Measurements from ENCODE around the gene PPFIA1.
"Not testable (repeated sequence)": the region's sequence is repeated elsewhere in the genome, so short reads cannot be mapped to it uniquely, and the experiment has no call there.

PPFIA1 gene

DNA sequence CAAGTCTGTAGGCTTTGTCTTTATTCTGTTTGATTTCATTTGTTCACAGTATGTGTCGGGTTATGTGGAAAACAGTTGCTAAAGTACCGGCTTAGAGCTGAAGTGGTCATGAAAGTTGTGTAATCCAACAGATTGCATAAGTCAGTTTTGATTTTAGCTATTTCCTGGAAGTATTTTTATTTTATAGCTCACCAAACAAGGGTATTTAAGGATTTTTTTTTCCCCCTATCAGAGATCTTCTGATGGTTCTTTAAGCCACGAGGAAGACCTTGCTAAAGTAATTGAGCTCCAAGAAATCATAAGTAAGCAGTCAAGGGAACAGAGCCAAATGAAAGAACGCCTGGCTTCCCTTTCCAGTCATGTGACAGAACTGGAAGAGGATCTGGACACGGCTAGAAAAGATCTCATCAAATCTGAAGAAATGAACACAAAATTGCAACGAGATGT, 55.9 kb downstream of the PPFIA1 start:
- no peak for DNase-seq

DNA sequence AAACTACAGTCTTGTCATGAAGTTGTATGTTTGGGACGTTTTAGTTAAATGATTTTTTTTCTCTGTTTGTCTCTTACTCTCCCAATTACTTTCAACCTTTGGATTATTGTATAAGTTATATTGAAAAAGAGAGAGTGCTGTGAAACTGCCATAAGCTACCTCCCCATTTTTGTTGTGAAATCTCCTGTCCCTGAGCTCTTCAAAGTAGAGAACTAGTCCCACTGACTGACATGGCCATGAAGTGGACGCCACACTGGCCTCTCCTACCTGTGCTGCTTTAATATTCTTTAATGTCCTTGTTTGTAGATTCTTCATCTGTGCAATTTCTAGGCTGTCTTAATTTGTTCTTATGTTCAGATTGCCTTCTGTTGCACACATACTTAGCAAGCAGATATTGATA, 56.3 kb downstream of the PPFIA1 start:
- no peak for DNase-seq

DNA sequence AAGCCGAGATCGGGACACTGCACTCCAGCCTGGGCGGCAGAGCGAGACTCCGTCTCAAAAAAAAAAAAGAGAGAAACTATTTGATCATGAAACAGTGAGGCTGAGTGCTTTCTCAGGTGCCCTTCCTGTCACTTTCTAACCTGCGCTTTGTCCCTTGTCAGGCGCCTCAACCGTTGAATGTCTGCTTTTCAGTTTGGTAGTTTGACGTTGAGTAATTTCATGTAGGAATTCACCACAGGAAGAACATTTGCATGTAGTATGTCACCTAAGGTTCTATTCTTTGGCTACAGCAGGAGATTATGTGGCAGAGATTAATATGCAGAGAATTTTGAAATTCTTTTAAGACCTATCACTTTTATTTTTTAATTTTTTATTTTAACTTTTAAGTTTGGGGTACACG, 57.2 kb downstream of the PPFIA1 start:
- DNase-seq, result no peak

DNA sequence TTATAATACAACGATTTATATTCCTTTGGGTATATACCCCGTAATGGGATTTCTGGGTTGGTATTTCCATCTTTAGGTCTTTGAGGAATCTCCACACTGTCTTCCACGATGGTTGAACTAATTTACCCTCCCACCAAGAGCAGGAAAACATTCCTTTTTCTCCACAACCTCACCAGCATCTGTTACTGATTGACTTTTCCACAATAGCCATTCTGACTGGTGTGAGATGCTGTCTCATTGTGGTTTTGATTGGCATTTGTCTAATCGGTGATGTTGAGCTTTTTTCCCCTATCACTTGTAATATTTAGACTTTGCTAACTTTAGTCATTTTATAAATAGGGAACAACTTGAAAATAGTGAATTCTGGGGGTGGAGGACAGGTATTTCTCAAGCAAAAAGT, 58.1 kb downstream of the PPFIA1 start:
- no peak for DNase-seq

DNA sequence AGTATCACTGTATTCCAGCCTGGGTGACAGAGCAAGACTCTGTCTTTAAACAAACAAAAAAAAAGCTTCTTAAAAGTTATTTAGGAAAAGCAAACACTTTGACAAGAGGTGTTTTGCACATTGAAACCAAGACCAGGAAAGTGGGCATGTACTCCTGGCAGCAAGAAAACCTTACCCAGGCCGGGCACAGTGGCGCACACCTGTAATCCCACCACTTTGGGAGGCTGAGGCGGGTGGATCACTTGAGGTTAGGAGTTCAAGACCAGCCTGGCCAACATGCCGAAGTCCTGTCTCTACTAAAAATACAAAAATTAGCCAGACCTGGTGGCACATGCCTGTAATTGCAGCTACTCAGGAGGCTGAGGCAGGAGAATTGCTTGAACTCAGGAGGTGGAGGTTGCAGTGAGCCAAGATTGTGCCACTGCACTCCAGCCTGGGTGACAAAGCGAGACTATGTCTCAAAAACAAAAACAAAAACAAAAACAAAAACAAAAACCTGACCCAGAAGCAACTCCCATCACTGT, 60.9 kb downstream of the PPFIA1 start:
- not testable (repeated sequence) for DNase-seq

DNA sequence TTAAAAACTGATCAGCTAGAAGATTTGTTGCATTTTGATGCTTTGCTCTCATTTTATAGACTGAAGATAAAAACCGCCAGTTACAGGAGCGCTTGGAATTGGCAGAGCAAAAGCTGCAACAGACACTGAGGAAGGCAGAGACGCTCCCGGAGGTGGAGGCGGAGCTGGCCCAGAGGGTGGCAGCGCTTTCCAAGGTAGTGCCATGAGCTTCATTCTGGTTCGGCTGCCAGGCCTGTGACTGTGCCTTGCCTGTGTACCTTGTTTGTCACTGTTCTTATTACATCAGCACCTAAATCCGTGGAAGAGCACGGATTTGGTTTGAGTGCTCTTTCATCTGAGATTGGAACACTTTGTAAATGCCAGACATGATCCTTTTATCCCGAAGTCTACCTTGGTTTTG, 61.4 kb downstream of the PPFIA1 start:
- no peak for DNase-seq

DNA sequence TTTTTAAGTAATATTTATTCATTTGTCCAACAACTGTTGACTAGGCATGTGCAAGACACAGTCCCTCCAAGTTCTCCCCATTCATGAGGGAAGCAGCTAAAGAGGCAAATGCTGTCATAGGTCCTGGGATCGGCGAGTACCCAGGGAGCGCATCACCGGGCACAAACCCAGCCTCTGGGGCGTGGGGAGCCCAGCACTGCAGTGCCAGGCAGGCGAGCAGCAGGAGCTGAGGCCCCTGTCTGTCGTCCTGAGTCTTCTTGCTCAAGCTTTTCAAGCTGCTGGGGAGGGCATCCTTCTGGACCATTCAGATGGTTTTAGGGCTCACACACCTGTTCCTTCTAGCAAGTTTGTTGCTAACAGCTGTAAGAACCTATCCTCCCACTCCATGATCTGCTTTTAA, 62.1 kb downstream of the PPFIA1 start:
- no peak for DNase-seq

DNA sequence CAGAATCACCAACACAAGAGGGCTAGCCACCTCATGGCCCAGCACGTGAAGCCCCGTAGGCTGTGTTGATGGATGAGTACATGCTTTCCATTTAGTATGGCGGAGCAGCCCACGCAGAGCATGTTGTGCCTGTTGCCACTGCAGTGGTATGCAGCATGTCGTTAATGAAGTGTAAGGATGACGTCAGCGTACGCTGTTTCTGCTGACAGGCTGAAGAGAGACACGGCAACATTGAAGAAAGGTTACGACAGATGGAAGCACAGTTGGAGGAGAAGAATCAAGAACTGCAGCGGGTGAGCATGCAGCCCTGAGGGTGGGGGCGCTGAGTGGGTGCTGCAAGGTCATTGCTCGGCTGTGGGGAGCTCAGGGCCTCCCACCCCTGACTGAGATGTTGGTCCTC, 62.8 kb downstream of the PPFIA1 start:
- DNase-seq, result no peak

DNA sequence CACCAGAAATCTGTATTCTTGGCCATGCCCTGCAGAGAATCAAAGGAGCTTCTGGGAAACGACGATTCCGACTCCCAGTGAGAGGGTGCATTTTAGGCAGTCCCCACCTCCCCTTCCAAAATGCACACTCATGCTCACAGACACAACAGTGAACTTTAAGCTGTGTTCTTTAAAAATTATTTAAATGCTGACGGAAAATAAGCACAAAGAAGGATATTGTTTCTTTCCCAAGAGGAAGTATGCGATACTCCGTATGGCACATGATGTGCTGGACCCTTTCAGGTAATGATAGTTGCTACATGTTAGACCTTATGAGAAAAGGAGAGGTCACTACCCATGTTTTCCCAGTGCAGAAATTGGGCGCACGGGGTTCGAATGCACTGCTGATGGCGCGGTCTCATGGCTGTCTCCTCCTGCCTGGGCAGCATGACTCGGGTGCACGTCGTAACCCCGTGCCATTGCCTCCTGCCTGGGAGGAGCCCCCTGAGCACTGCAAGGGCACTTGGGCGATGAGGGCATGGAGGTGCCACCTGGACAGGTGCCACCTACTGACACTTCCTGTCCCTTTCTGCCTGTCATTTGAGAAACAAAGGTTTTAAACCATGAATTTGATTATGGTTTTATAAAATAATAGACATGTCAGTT, 64.0 kb downstream of the PPFIA1 start:
- no peak for DNase-seq

DNA sequence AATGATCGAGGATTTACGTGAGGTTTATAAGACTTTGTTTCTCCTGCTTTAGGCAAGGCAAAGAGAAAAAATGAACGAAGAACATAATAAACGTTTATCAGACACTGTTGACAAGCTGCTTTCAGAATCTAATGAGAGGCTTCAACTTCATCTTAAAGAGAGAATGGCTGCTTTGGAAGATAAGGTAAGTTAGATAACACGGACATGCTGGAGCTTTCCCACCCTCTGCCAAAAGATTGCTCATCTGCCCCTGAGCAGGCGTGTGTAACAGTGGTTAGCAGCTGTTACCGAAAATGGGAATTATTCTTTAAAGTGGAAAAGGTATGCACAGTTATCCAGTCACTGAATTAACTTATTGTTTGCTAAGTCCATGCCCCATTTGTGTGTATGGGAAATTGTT, 65.0 kb downstream of the PPFIA1 start:
- no peak for DNase-seq

DNA sequence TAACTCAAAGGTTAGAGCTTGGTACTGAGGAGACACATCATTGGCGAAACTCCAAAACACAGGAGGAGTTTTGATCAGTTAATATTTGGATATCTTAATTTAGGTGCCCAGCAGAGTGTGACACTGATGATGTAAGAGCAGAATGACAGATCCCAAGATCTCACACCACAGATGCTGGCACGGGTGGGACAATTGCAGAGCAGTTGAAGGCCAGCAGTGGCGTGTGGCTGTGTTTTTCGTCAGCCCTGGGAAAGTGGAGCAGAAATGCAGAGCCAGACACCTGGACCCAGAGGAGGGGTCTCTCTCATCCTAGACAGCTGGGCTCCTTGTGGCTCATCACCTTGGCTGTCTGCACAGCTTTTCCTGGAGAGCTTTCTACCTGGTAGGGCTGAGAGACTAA, 68.1 kb downstream of the PPFIA1 start:
- DNase-seq, result no peak

DNA sequence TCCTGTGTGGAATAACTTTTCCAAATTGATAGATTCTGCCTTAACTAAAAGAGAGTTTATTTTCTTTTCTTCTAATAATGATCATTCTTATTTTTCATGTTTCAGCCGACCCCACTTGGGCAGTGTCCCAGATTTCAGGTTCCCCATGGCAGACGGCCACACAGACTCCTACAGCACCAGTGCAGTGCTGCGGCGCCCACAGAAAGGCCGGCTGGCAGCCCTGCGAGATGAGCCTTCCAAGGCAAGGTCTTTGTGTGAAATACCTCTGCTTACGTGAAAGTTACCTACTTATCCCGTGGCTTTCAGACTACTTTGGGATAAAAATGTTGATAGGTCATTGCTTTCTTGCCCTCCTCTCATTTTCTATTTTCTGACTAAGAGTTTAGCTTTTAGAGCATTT, 68.6 kb downstream of the PPFIA1 start:
- DNase-seq, result no peak

DNA sequence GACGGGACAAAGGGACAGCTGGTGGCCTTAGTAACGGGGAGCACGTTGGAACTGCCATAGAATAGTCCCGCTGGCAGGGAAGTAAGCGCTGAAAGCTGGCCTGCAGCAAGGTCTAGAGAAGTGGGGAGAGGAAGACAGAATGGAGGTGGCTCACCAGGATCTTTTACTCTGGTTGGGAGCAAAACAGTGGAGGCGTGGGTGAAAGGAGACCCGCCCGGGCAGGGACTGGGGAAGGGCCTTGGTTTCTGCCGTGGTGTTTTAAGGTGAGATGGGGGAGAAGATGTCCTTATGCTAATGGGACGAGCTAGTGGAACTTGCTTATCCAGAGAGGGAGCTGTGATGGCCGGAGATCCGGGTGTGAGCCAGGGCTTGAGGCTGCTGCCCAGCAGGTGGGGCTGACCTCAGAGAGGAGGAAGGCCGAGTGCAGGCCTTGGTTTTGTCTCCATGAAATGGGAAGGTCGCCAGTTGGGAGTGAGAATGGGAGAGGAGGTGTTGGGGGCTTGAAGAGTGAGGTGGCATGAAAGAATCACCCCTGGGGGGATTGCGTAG, 71.5 kb downstream of the PPFIA1 start:
- DNase-seq, result no peak

DNA sequence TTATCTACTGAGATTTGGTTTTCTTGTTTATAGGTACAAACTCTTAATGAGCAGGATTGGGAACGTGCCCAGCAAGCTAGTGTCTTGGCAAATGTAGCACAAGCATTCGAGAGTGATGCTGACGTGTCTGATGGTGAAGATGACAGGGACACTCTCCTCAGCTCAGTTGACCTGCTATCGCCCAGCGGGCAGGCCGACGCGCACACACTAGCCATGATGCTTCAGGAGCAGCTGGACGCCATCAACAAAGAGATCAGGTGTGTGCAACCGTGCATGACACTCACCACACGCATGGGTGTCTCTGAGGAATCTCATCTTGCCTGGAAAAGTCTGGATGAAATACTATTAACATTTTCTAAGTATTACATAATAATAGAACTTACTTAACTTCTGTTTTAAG, 73.1 kb downstream of the PPFIA1 start:
- DNase-seq, result no peak

DNA sequence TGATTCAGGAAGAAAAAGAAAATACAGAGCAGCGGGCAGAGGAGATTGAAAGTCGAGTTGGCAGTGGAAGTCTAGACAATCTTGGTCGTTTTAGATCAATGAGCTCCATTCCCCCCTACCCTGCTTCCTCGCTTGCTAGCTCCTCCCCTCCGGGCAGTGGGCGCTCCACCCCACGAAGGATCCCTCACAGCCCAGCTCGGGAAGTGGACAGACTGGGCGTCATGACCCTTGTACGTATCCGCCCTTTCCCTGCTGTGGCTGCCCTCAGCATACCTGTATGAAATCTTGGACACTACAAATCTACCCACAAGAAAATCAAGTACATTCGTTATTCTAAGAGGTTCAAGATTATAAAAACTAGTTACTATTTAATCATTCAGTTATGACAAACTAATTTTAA, 77.7 kb downstream of the PPFIA1 start:
- DNase-seq, result no peak

DNA sequence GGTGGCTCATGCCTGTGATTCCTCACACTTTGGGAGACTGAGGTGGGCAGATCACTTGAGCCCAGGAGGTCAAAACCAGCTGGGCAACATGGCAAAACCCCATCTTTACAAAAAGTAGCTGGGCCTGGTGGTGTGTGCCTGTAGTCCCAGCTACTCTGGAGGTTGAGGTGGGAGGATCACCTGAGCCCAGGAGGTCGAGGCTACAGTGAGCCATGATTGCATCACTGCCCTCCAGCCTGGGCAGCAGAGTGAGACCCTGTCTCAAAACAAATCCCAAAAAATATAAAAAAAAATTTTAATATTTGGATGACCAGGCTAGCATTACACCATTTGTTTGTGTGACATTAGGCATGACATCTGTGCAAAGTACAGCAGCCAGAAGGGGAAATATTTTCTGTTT, 78.1 kb downstream of the PPFIA1 start:
- no peak for DNase-seq

DNA sequence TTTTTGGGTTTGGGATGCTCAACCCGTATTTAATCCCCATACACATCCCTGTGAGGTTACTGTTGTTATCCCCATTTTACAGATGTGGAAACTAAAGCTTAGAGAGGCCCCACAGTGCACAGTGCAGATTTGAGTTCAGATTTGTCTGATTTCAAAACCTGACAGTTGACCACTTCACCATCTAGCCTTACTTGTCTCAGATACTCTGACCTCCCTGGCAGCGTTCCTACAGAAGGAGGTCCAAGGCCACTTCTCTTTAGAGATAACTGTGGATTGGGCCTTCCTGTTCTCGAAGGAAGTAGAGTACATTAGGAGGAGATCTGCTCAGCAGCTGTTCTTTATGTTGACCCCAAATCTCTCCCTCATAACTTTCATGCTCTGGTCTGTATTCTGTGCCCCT, 81.2 kb downstream of the PPFIA1 start:
- DNase-seq, result no peak

DNA sequence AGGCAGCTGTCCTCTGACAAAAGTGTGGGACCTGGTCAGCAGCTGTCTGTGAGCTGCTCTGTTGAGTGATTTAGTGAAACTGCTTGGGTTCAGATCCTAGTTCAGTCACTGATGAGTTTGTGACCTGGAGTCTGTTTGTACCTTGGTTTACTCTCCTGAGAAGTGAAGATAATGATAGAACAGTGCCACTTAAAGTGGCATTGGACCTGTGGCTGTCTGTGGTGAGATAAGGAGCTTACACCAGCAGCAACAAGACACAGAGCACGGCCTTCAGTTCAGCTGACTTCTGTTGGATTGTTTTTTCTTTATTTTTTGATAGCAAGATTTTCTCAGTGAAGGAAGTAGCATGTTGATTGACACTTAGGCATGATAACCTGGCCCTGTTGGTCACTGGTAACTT, 81.6 kb downstream of the PPFIA1 start:
- no peak for DNase-seq

DNA sequence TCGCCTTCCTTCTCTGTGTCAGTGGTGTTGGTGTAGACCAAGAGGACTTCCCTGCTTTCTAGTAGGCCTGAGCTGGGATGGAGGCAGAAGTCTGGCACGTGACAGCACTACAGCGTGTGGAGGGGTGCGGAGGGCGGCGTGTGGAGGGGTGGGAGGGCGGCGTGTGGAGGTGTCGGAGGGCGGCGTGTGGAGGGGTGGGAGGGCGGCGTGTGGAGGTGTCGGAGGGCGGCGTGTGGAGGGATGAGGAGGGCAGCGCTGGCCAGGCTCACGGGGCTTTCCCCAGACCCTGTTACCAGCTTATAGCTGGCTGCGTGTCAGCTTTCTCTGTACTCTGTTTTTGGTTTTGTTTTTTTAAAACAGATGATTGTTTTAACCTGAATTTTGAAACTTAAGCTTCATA, 82.1 kb downstream of the PPFIA1 start:
- no peak for DNase-seq

DNA sequence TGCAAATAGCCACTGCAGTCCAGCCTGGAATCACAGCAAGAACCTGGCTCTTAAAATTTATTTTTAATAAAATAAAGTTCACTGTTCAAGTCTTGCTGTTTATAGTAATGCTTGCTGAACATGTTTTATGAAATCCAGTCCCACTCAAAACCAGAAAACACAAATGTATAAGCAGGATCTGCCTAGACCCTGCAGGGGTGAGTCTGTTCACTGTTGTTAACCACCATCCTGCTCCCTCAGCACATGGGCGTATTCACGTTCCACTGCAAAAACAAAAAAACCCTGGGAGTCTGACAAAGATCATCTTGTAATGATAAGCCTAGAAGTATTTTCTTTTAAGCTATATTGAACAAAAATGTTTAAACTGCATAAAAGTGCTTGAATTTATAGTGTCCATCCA, 82.8 kb downstream of the PPFIA1 start:
- no peak for DNase-seq

DNA sequence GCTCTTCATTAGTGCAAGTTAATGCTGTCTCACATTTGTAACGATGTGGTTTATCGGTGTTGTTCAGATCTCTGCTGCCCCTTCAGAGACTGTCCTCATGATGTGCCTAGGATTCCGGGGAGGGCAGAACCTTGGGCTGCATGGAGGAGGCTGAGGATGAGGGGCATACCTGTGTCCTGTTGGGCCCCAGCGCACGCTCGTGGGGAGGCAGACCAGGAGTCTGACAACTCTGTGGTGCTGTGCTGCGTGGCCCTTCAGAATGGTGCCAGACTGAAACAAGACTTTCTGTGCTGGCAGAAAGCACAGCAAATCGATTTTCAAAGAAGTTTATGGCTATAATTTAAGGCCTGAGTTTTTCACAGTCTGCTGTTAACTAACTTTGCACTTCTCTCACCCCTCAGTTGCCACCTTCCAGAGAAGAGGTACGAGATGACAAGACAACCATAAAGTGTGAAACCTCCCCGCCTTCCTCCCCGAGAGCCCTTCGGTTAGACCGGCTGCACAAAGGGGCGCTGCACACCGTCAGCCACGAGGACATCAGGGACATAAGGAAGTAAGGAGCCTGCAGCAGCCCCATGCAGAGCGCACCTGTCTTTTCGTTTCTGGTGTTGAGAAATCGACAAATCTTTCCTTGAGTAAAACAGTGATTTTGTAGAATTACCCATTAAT, 83.5 kb downstream of the PPFIA1 start:
- no peak for DNase-seq

DNA sequence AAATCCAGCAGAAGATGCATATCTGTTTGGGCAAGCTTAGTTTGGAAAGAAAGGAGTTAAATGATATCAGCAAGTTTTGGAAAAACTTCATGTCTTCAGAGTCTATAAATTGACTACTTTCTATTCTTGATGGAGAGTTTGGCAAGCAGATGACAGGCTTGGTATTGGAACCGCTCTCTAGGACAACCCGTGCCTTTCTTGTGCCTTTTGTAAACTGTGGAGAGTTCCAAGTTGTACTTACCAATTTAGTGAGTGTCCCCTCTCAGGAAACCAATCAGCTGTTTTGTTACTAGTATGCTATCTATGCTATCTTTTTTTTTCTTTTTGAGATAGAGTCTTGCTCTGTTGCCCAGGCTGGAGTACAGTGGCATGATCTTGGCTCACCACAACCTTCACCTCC, 84.1 kb downstream of the PPFIA1 start:
- DNase-seq, result no peak

DNA sequence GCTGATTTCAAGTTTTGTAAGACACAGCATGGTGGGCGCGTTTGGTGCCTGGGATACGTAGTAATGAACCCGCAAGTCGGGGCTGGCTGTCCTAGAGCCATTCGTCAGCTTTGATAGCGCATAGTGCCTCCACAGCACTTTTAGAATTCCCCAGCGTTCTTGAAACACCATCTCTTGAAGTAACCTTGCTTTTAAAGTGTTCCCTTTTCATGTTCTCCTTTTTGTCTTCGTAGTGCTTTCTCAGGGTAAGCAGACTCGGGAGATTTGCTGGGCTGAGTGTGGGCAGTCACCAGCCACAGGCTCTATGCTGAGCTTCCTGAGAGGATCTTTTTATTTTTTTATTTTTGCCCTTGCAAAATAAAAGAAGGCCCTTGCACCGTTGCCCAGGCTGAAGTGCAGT, 88.3 kb downstream of the PPFIA1 start:
- no peak for DNase-seq

DNA sequence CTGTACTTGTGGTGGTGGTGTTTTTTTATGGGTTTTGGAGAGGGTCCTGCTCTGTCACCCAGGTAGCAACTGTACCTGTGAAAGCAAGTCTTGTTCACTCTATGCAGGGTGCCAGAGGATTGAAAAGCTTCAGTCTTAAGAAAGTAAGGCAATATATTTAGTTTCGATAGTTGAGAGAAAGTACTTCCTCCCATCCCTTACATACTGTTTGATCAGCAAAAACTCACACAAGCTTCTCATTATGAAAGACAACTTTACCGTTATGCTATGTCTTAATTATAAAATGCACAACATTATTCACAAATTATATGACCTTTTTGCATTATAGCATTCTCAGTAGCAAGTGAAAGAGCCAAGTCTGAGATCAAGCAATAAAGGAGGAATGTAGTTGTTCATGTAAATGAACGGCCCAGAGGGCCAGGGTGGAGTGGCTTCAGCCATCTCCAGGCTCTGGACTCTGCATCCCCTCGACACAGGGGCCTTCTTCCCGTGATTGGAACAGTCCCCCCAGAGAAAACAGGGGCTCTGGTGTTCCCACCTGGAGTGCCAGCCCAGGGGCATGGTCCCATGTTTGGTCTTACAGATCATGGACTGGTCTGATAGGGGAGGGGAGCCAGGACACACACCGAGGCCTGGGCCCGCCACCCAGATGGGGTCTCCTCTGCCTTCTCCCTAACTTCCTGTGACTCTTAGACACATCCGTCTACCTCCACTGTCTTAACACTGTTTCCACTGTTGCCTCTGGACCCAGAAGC, 89.1 kb downstream of the PPFIA1 start:
- DNase-seq, result no peak

All from NCI-H774 (cell line).